Left ventricle myocardium inferior (tissue), 1 donor: ENCODE measurements around the gene ARHGAP26. TPM values are rescaled to one million over a fixed set of nuclear protein-coding genes. Genes with fewer than 3 reads are reported as not detected.

Source experiments
- DNase-seq: peaks from one replicate; pipeline ENCODE4 v3.0.0-alpha.2; 2020
- H3K27ac ChIP-seq: fragments of 200-600 bp; replicated peaks from 2 replicates; pipeline ENCODE4 v1.8.0; 2021
- H3K27me3 ChIP-seq: fragments of 200-600 bp; 2 replicates; pipeline ENCODE4 v1.8.0; 2021; ENCODE audit warnings: low read depth
- H3K36me3 ChIP-seq: fragments of 200-600 bp; 2 replicates; pipeline ENCODE4 v1.8.0; 2021
- H3K4me1 ChIP-seq: fragments of 200-600 bp; 2 replicates; pipeline ENCODE4 v1.8.0; 2021
- H3K4me3 ChIP-seq: fragments of 200-600 bp; 2 replicates; pipeline ENCODE4 v1.8.0; 2021; ENCODE audit warnings: mild to moderate bottlenecking, moderate library complexity
- H3K9me3 ChIP-seq: fragments of 200-600 bp; replicated peaks from 2 replicates; pipeline ENCODE4 v1.8.0; 2021
- CTCF ChIP-seq: fragments of 200-600 bp; IDR thresholded peaks from 2 replicates; pipeline ENCODE4 v1.8.0; 2021; ENCODE audit warnings: antibody characterized with exemption, mild to moderate bottlenecking, borderline replicate concordance
- intact Hi-C: fragments of 100-400 bp; cut with micrococcal nuclease; formaldehyde crosslinking; loops from one replicate; pipeline ENCODE4 v1.11.0; 2022
- total RNA-seq: library from RNA; stranded (reverse); fragmentation: NEBNext Ultra II Directional; extraction: Animal tissue kit (Norgen Biotek cat#: 25700); gene quantifications from one replicate; pipeline ENCODE4 v1.2.1, GENCODE V29; 2021
- donor health status: DM: no; HTN: yes; CAD: no; lungs with severe emphysema.

Gene ARHGAP26
- total RNA-seq, 1 donor from 2014 or later: 35.7 TPM

GRCh38 chr5:143213231-143213850 lies 443.2 kb downstream of the ARHGAP26 start:
- Histone ChIP-seq H3K36me3 (peaks cover 29% of the 10 kb centered on the region), H3K4me1 (peaks cover 54% of the 10 kb centered on the region), H3K9me3 (no peaks in the 10 kb centered on the region), H3K4me3 (no peak overlapping the region), H3K27me3 (no peaks in the 10 kb centered on the region), H3K27ac (peak overlapping the region; percentile 75)
- no peak for DNase-seq
- intact Hi-C loops: no loop called here
- TF ChIP-seq CTCF: no peak

GRCh38 chr5:143213851-143214363 lies 443.7 kb downstream of the ARHGAP26 start:
- intact Hi-C loops: no loop called here
- Histone ChIP-seq H3K4me1 (peaks cover 60% of the 10 kb centered on the region), H3K9me3 (no peaks in the 10 kb centered on the region), H3K36me3 (peaks cover 29% of the 10 kb centered on the region), H3K27ac (peak overlapping the region; percentile 75), H3K27me3 (no peaks in the 10 kb centered on the region), H3K4me3 (no peak overlapping the region)
- TF ChIP-seq CTCF: no peak
- DNase-seq: no peak

GRCh38 chr5:143214458-143214857 lies 444.3 kb downstream of the ARHGAP26 start:
- no peaks in the 10 kb centered on the region for H3K27me3 ChIP-seq
- H3K27ac ChIP-seq: peak overlapping the region; percentile 75
- no peak for TF ChIP-seq CTCF
- no peak for DNase-seq
- H3K4me3 ChIP-seq: no peak overlapping the region
- peaks cover 29% of the 10 kb centered on the region for H3K36me3 ChIP-seq
- peaks cover 65% of the 10 kb centered on the region for H3K4me1 ChIP-seq
- no peaks in the 10 kb centered on the region for H3K9me3 ChIP-seq
- intact Hi-C loops: no loop called here

- no peak for TF ChIP-seq CTCF
- Histone ChIP-seq H3K27ac (peak overlapping the region; percentile 75), H3K4me1 (peaks cover 69% of the 10 kb centered on the region), H3K36me3 (peaks cover 29% of the 10 kb centered on the region), H3K27me3 (no peaks in the 10 kb centered on the region), H3K9me3 (no peaks in the 10 kb centered on the region), H3K4me3 (no peak overlapping the region)
- intact Hi-C loops: no loop called here
- no peak for DNase-seq
Observed at GRCh38 chr5:143214890-143215289, 444.7 kb downstream of the ARHGAP26 start.

- TF ChIP-seq CTCF: no peak
- intact Hi-C loops: no loop called here
- Histone ChIP-seq H3K27ac (no peak overlapping the region), H3K36me3 (peaks cover 29% of the 10 kb centered on the region), H3K4me3 (no peak overlapping the region), H3K27me3 (no peaks in the 10 kb centered on the region), H3K9me3 (no peaks in the 10 kb centered on the region), H3K4me1 (peaks cover 72% of the 10 kb centered on the region)
- no peak for DNase-seq
Observed at GRCh38 chr5:143215690-143216089, 445.5 kb downstream of the ARHGAP26 start.
